ENCODE data around the gene CELSR1. TPM values are rescaled to one million over a fixed set of nuclear protein-coding genes. Genes with fewer than 3 reads are reported as not detected.

CELSR1 gene
- total RNA-seq, 1 donor from 2014 or later = 7.7 TPM

GRCh38 chr22:46340676-46341075 lies 196.7 kb downstream of the CELSR1 start:
- TF ChIP-seq CTCF (IDR thresholded peaks at IDR 0.05; ENCODE audit: unreplicated experiment) = no peak
- no peak overlapping the region for H3K27ac Mint-ChIP-seq (ENCODE audit: unreplicated experiment)
- H3K27me3 Mint-ChIP-seq (ENCODE audit: unreplicated experiment) = peaks cover 1% of the 10 kb centered on the region
- no peak for DNase-seq (ENCODE audit: low spot score)
- no peaks in the 10 kb centered on the region for H3K9me3 Mint-ChIP-seq (ENCODE audit: unreplicated experiment)
- peaks cover 9% of the 10 kb centered on the region for H3K4me1 Mint-ChIP-seq (ENCODE audit: unreplicated experiment)
- H3K4me3 Mint-ChIP-seq (ENCODE audit: unreplicated experiment) = no peak overlapping the region
- peaks cover 38% of the 10 kb centered on the region for H3K36me3 Mint-ChIP-seq (ENCODE audit: low read depth, unreplicated experiment)

- DNase-seq (ENCODE audit: low spot score) = no peak
- Mint-ChIP-seq H3K27ac (ENCODE audit: unreplicated experiment) (no peak overlapping the region), H3K4me1 (ENCODE audit: unreplicated experiment) (peaks cover 12% of the 10 kb centered on the region), H3K27me3 (ENCODE audit: unreplicated experiment) (peaks cover 1% of the 10 kb centered on the region), H3K4me3 (ENCODE audit: unreplicated experiment) (no peak overlapping the region), H3K9me3 (ENCODE audit: unreplicated experiment) (no peaks in the 10 kb centered on the region), H3K36me3 (ENCODE audit: low read depth, unreplicated experiment) (peaks cover 38% of the 10 kb centered on the region)
- no peak for TF ChIP-seq CTCF (IDR thresholded peaks at IDR 0.05; ENCODE audit: unreplicated experiment)
Measured at GRCh38 chr22:46339956-46340355, 197.5 kb downstream of the CELSR1 start.

GRCh38 chr22:46338636-46339035 lies 198.8 kb downstream of the CELSR1 start:
- Mint-ChIP-seq H3K36me3 (ENCODE audit: low read depth, unreplicated experiment) (peaks cover 31% of the 10 kb centered on the region), H3K27me3 (ENCODE audit: unreplicated experiment) (peaks cover 1% of the 10 kb centered on the region), H3K4me3 (ENCODE audit: unreplicated experiment) (peak overlapping the region; percentile 21), H3K4me1 (ENCODE audit: unreplicated experiment) (peaks cover 12% of the 10 kb centered on the region), H3K27ac (ENCODE audit: unreplicated experiment) (no peak overlapping the region), H3K9me3 (ENCODE audit: unreplicated experiment) (no peaks in the 10 kb centered on the region)
- no peak for DNase-seq (ENCODE audit: low spot score)
- no peak for TF ChIP-seq CTCF (IDR thresholded peaks at IDR 0.05; ENCODE audit: unreplicated experiment)

GRCh38 chr22:46337870-46338269 lies 199.6 kb downstream of the CELSR1 start:
- peaks cover 12% of the 10 kb centered on the region for H3K4me1 Mint-ChIP-seq (ENCODE audit: unreplicated experiment)
- no peak overlapping the region for H3K4me3 Mint-ChIP-seq (ENCODE audit: unreplicated experiment)
- H3K27me3 Mint-ChIP-seq (ENCODE audit: unreplicated experiment) = peaks cover 1% of the 10 kb centered on the region
- TF ChIP-seq CTCF (IDR thresholded peaks at IDR 0.05; ENCODE audit: unreplicated experiment) = no peak
- H3K9me3 Mint-ChIP-seq (ENCODE audit: unreplicated experiment) = no peaks in the 10 kb centered on the region
- H3K36me3 Mint-ChIP-seq (ENCODE audit: low read depth, unreplicated experiment) = peaks cover 29% of the 10 kb centered on the region
- no peak for DNase-seq (ENCODE audit: low spot score)
- H3K27ac Mint-ChIP-seq (ENCODE audit: unreplicated experiment) = no peak overlapping the region

- peak overlapping the region; percentile 96 for H3K4me3 Mint-ChIP-seq (ENCODE audit: unreplicated experiment)
- TF ChIP-seq CTCF (IDR thresholded peaks at IDR 0.05; ENCODE audit: unreplicated experiment) = no peak
- peak; percentile 28 for DNase-seq (ENCODE audit: low spot score)
- peaks cover 12% of the 10 kb centered on the region for H3K4me1 Mint-ChIP-seq (ENCODE audit: unreplicated experiment)
- peaks cover 1% of the 10 kb centered on the region for H3K27me3 Mint-ChIP-seq (ENCODE audit: unreplicated experiment)
- H3K36me3 Mint-ChIP-seq (ENCODE audit: low read depth, unreplicated experiment) = peaks cover 24% of the 10 kb centered on the region
- H3K9me3 Mint-ChIP-seq (ENCODE audit: unreplicated experiment) = no peaks in the 10 kb centered on the region
- peak overlapping the region; percentile 17 for H3K27ac Mint-ChIP-seq (ENCODE audit: unreplicated experiment)
Measured at GRCh38 chr22:46336119-46337078, 201.0 kb downstream of the CELSR1 start.

Measured in endothelial cell (in vitro differentiated cells).